Measurements from ENCODE around the gene ADGRD1. TPM values are rescaled to one million over a fixed set of nuclear protein-coding genes. Genes with fewer than 3 reads are reported as not detected.

Gene ADGRD1
- polyA plus RNA-seq, 3 donors: 4.7 to 17.9 (median 4.9) TPM

GRCh38 chr12:131176266-131176665 lies 222.6 kb downstream of the ADGRD1 start:
- no peak for DNase-seq
- H2AFZ ChIP-seq (ENCODE audit: insufficient read depth, low read depth, low read length, poor library complexity, severe bottlenecking): no peak overlapping the region
- no peak for TF ChIP-seq CTCF (IDR thresholded peaks at IDR 0.05)
- H3K27ac ChIP-seq (ENCODE audit: low read depth in 1 of 2, low read length in 2 of 2): no peak overlapping the region
- no peak overlapping the region for H3K4me2 ChIP-seq (replicated peaks; ENCODE audit: extremely low read depth, low read length, poor library complexity, severe bottlenecking)
- H3K79me2 ChIP-seq (ENCODE audit: insufficient read depth, low read length): no peaks in the 10 kb centered on the region
- intact Hi-C loops (cut with micrococcal nuclease): no loop called here
- Mint-ChIP-seq H3K4me1 (no peaks in the 10 kb centered on the region), H3K36me3 (no peaks in the 10 kb centered on the region), H3K27me3 (ENCODE audit: low read depth in 3 of 3) (peaks cover 0 to 5% (median 1%) of the 10 kb centered on the region in 3 donors), H3K4me3 (no peak overlapping the region), H3K27ac (no peak overlapping the region), H3K9me3 (peaks cover 14 to 36% (median 29%) of the 10 kb centered on the region in 7 donors)
- no peaks in the 10 kb centered on the region for H4K20me1 ChIP-seq (ENCODE audit: insufficient read depth, low read length)
- peaks cover 0 to 24% of the 10 kb centered on the region in 2 donors for H3K9me3 ChIP-seq (replicated peaks in 1 of 2; ENCODE audit: control insufficient read depth in 1 of 2, insufficient read depth in 1 of 2, low read length in 2 of 2)
- H3K27me3 ChIP-seq (ENCODE audit: control insufficient read depth in 2 of 2, insufficient read depth in 2 of 2, low read length in 2 of 2): no peaks in the 10 kb centered on the region
- no peak overlapping the region for H3K4me3 ChIP-seq (replicated peaks in 1 of 3; ENCODE audit: low read depth in 2 of 3, low read length in 3 of 3)
- no peak overlapping the region for H3K9ac ChIP-seq (ENCODE audit: insufficient read depth, low read length, poor library complexity, severe bottlenecking)
- H3K4me1 ChIP-seq (ENCODE audit: control insufficient read depth in 1 of 2, insufficient read depth in 2 of 2, low read length in 2 of 2): no peaks in the 10 kb centered on the region
- H3K36me3 ChIP-seq (replicated peaks in 1 of 2; ENCODE audit: control insufficient read depth in 1 of 2, insufficient read depth in 2 of 2, low read length in 2 of 2): no peaks in the 10 kb centered on the region

- Mint-ChIP-seq H3K9me3 (peaks cover 14 to 36% (median 29%) of the 10 kb centered on the region in 7 donors), H3K36me3 (no peaks in the 10 kb centered on the region), H3K4me3 (no peak overlapping the region), H3K27me3 (ENCODE audit: low read depth in 3 of 3) (peaks cover 0 to 5% (median 1%) of the 10 kb centered on the region in 3 donors), H3K27ac (no peak overlapping the region), H3K4me1 (no peaks in the 10 kb centered on the region)
- no peak for DNase-seq
- Histone ChIP-seq H3K36me3 (replicated peaks in 1 of 2; ENCODE audit: control insufficient read depth in 1 of 2, insufficient read depth in 2 of 2, low read length in 2 of 2) (no peaks in the 10 kb centered on the region), H3K4me1 (ENCODE audit: control insufficient read depth in 1 of 2, insufficient read depth in 2 of 2, low read length in 2 of 2) (no peaks in the 10 kb centered on the region), H4K20me1 (ENCODE audit: insufficient read depth, low read length) (no peaks in the 10 kb centered on the region), H3K27ac (ENCODE audit: low read depth in 1 of 2, low read length in 2 of 2) (no peak overlapping the region), H3K79me2 (ENCODE audit: insufficient read depth, low read length) (no peaks in the 10 kb centered on the region), H2AFZ (ENCODE audit: insufficient read depth, low read depth, low read length, poor library complexity, severe bottlenecking) (no peak overlapping the region), H3K27me3 (ENCODE audit: control insufficient read depth in 2 of 2, insufficient read depth in 2 of 2, low read length in 2 of 2) (no peaks in the 10 kb centered on the region), H3K4me3 (replicated peaks in 1 of 3; ENCODE audit: low read depth in 2 of 3, low read length in 3 of 3) (no peak overlapping the region), H3K4me2 (replicated peaks; ENCODE audit: extremely low read depth, low read length, poor library complexity, severe bottlenecking) (no peak overlapping the region), H3K9ac (ENCODE audit: insufficient read depth, low read length, poor library complexity, severe bottlenecking) (no peak overlapping the region), H3K9me3 (replicated peaks in 1 of 2; ENCODE audit: control insufficient read depth in 1 of 2, insufficient read depth in 1 of 2, low read length in 2 of 2) (peaks cover 0 to 24% of the 10 kb centered on the region in 2 donors)
- no peak for TF ChIP-seq CTCF (IDR thresholded peaks at IDR 0.05)
- intact Hi-C loops (cut with micrococcal nuclease): no loop called here
- 90% methylated on average over 1 of the region's 1 CpG for WGBS (ENCODE audit: insufficient coverage)
Measured at GRCh38 chr12:131176926-131177325, 223.2 kb downstream of the ADGRD1 start.
